GM18909 (cell line): Measurements from ENCODE around the gene OR51A7.
"Not testable (repeated sequence)": the region's sequence is repeated elsewhere in the genome, so short reads cannot be mapped to it uniquely, and the experiment has no call there.

ENCODE experiments used
- ATAC-seq: cut with Tn5 transposase; IDR thresholded peaks from one replicate; pipeline ENCODE4 v1.9.1; 2021; ENCODE audit warnings: mild to moderate bottlenecking; ENCODE audit not compliant: unreplicated experiment, poor library complexity

The OR51A7 gene

DNA sequence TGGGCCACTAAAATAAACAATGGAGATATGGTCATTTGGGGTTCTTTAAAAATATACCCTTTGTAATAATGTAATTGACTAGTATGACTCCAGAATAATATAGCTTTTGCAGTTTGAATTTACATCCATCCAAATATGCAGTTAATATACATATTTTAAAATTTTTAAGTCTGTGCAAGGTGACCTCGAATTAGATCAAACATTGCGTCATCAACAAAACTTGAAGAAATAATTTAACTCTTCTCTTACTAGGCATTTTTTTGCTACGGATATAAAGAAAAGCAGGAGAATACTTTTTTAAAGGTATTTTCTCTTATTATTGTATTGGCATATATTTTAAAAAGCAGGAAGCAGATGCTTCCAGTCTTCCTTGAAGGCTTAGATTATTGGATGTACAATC, 33.2 kb downstream of the OR51A7 start:
- no peak for ATAC-seq

DNA sequence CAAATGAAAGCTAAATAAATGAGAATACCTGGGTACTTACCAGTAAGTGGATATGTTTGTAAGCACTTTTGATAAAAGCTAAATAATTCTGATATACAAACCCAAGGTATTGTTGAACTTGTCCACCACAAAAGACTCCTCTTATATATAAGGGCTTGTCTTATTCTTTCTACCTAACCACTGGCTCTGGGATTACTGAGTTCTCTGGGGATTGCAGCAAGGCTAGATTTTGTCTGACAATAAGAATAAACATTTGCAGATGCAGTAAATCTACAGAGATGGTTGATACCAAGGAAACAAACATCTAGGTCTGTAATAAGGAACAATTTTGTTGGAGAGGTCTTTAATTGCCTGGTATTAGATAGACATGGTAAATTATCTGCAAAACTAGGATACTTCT, 43.9 kb downstream of the OR51A7 start, which contains the start of gene OR51A4:
OR51A4 (minus strand) TSS at position 101 of the 400 bp plus-strand sequence. CDS start 505 bp downstream, outside the sequence.
- no peak for ATAC-seq

DNA sequence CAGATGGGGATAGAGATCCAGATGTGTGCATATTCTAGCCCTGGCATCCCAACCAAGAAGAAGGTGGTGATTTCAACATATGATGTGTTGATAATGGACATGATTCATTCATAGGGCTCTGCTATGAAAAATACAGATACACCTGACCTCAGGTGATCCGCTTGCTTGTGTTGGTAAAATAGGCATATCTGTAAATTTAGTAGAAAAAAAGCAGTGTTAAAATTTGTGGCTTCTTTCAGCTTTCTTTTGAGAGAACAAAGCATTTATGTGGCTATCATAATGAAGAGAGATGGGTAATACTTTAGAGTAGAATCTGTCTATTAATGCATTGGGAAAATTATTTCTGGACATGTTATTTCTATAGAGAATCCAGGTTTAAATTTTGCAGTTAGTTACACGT, 52.0 kb downstream of the OR51A7 start, which contains the start of gene OR51A2:
OR51A2 (minus strand) TSS at position 101 of the 400 bp plus-strand sequence; CDS start at position 101, 0 bp downstream.
- not testable (repeated sequence) for ATAC-seq

DNA sequence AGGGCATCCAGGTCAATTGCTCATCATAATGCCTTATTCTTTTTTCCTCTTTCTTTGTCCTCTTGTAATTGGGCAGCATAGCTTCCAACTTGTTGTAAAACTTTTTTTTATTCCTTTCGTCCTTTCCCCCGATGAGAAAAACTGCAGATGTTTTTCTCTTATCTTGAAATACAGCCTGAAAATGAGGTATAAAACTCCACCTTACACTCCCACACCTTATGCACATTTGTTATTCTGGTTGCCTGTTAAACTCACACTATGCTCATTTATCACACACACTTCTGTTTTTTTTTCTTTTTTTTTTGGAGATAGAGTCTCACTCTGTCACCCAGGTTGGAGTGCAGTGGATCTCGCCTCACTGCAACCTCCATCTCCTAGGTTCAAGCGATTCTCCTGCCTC, 53.8 kb downstream of the OR51A7 start:
- no peak for ATAC-seq
